Fibroblast of pulmonary artery (primary cell): ENCODE measurements around the gene ZCCHC7.

Experiments
- DNase-seq: peaks from one replicate; pipeline ENCODE4 v3.0.0-alpha.2; 2010; ENCODE audit warnings: low read depth
- H3K4me3 ChIP-seq: replicated peaks from 2 replicates; pipeline ENCODE4 v1.5.1; 2011; ENCODE audit warnings: low read depth, mild to moderate bottlenecking, control low read depth, low read length, moderate library complexity
- TF ChIP-seq, protein P1 (sequence below): IDR thresholded peaks from 2 replicates; pipeline ENCODE4 v1.5.1; 2011; ENCODE audit warnings: mild to moderate bottlenecking, control low read depth, low read length, inconsistent platforms; ENCODE audit errors: missing control alignments

The ZCCHC7 gene

DNA sequence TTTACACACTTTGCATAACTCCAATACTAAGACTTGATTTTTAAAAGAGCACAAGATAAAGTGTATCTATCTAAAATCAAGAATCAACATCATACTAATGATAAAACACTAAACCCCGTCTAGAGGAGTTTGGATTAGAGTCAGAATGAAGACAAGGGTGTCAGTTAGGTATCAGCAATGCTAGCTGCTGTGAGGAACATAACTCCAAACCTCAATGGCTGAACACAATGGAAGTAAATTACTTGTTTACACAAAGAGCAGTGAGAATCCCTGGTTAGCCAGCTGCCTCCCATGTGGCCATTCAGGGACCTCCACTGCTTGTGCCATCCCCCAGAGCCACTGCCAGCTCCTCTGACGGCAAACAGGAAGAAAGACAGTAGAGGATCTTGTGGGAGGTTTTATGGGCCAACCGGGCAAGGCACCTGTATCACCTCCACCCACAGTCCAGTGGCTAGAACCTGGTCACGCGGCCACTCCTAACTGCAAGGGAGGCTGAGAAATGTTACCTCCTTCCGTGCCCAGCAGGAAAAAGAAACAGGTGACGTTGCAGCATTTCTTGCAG is 278.2 kb downstream of the ZCCHC7 start:
- DNase-seq, result no peak
- TF ChIP-seq, protein P1, sequence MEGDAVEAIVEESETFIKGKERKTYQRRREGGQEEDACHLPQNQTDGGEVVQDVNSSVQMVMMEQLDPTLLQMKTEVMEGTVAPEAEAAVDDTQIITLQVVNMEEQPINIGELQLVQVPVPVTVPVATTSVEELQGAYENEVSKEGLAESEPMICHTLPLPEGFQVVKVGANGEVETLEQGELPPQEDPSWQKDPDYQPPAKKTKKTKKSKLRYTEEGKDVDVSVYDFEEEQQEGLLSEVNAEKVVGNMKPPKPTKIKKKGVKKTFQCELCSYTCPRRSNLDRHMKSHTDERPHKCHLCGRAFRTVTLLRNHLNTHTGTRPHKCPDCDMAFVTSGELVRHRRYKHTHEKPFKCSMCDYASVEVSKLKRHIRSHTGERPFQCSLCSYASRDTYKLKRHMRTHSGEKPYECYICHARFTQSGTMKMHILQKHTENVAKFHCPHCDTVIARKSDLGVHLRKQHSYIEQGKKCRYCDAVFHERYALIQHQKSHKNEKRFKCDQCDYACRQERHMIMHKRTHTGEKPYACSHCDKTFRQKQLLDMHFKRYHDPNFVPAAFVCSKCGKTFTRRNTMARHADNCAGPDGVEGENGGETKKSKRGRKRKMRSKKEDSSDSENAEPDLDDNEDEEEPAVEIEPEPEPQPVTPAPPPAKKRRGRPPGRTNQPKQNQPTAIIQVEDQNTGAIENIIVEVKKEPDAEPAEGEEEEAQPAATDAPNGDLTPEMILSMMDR, result no peak
- H3K4me3 ChIP-seq, result no peak overlapping the region

DNA sequence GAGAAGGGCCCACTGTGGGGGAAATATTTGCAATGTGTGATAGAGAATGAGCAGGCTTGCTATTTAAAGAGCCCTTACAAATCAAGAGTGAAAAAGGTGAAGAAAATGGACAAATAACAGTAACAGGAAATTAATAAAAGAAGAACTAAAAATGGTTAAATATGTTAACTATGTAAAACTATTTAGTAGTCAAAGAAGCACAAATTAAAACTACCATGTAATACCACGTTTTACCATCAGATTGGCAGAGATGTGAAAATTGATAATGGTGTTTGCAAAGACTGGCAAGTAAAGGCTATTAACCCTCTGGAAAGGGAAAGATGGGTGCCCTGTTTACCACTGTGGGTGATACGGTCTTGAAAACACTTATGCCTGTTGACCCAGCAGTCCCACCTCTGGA is 279.0 kb downstream of the ZCCHC7 start:
- no peak overlapping the region for H3K4me3 ChIP-seq
- DNase-seq, result no peak
- TF ChIP-seq, protein P1, result no peak

DNA sequence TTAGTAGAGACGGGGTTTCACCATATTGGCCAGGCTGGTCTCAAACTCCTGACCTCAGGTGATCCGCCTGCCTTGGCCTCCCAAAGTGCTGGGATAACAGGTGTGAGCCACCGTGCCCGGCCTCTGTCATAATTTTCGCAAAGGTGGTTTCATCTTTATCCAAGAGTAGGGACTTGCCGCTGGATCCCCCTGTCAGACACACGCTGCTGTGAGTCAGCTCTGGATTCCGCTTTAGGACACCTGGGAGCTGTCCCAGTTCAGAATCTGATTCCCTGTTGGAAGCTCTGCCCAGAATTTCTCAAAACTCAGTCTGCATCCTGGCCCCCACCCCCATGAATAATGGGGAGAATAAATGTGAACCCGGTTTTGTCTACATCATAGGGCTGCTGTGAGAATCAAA is 284.2 kb downstream of the ZCCHC7 start:
- no peak overlapping the region for H3K4me3 ChIP-seq
- TF ChIP-seq, protein P1, result no peak
- DNase-seq, result no peak

DNA sequence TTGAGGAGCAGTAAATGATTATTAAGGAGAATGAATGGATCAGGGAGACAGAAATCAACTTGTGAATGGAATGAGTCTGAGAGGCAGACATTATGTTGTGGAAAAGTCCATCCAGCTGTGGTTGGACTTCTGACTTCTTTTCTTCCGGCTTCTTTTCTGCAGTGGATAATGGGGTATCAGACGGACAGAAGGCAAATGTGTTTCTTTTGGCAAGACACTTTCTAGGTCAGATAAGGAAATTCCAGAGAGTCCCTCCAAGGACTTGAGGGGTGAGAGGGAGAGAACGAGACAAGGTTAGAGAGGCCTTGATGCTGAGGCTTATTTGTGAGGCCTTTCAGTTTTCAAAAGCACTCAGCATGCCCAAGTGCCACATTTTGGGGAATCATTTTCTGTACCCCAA is 285.0 kb downstream of the ZCCHC7 start:
- no peak overlapping the region for H3K4me3 ChIP-seq
- TF ChIP-seq, protein P1, result no peak
- peak; percentile 22 for DNase-seq

DNA sequence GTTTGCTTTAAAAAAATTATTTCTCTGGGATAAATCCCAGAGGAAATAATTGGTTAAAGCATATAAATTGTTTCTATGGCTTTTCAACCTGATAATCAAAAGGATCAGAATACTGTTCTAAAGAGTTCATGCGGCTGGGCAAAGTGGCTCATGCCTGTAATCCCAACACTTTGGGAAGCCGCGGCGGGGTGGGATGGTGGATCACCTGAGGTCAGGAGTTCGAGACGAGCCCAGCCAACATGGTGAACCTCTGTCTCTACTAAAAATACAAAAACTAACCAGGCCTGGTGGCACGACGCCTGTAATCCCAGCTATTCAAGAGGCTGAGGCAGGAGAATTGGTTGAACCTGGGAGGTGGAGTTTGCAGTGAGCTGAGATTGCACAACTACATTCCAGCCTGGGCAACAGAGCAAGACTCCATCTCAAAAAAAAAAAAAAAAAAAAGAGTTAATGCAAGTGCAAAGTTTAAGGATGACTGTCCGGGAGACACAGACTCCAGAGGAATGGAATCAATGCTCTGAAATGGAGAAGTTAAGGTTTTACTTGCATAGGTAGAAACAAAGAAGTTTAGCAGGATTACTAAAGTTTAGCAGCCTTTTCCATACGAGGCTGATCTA is 285.5 kb downstream of the ZCCHC7 start:
- peak; percentile 21 for DNase-seq
- no peak overlapping the region for H3K4me3 ChIP-seq
- TF ChIP-seq, protein P1, result no peak

DNA sequence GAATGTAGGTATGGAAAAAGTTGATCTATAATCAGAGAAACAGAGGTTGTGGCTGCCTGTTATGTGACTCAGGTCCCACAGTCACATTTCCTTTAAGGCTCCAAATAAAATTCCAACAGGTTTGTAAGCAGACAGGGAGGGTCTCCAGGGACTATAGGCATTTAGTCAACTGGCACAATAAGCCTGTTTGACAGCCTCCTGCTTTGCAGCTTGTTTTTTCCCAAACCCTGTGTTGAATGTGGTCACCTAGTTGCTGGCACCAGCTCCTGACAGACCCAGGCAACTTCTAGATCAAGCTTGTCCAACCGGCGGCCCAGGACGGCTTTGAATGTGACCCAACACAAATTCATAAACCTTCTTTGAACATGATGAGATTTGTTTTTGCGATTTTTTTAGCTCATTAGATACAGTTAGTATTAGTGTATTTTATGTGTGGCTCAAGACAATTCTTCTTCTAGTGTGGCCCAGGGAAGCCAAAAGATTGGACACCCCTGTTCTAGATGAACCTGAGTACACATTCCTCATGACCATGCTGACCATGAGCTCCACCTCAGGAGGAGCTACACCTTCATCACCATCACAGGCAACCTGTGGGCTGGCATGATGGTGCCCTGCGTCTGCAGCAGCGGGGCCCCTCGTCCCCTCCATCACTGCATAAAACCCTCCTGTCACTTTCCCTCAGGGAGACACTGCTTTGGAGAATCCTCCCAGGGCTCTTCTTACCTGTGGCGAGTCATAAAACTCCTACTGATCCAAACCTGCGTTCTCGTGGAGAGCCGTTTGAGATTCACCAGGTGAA is 286.4 kb downstream of the ZCCHC7 start:
- no peak for DNase-seq
- TF ChIP-seq, protein P1, result no peak
- H3K4me3 ChIP-seq, result no peak overlapping the region

DNA sequence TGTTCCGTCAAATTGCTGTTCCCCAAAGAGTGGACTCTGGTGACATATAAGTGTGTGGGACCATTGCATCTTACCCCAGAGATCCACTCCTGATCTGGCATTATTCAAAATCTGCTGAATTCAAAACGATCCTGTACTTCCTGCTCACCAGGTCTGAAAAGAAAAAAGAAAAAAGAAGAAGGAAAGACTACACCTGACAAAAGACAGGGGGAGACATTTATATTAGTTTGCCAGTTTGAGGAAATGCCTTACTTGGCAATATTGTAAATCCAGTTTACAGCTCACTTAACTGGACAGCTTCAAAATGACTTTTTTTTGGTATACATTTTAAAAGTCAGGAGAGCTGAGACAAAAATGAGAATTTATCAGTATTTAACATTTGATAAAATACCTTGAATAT is 287.1 kb downstream of the ZCCHC7 start:
- no peak for DNase-seq
- no peak overlapping the region for H3K4me3 ChIP-seq
- TF ChIP-seq, protein P1, result peak; percentile 25
